Measurements from ENCODE around the gene CHRNB4. TPM values are rescaled to one million over a fixed set of nuclear protein-coding genes. Genes with fewer than 3 reads are reported as not detected.

The CHRNB4 gene
- total RNA-seq, 1 experiment from 2014 or later, result 1.3 TPM

DNA sequence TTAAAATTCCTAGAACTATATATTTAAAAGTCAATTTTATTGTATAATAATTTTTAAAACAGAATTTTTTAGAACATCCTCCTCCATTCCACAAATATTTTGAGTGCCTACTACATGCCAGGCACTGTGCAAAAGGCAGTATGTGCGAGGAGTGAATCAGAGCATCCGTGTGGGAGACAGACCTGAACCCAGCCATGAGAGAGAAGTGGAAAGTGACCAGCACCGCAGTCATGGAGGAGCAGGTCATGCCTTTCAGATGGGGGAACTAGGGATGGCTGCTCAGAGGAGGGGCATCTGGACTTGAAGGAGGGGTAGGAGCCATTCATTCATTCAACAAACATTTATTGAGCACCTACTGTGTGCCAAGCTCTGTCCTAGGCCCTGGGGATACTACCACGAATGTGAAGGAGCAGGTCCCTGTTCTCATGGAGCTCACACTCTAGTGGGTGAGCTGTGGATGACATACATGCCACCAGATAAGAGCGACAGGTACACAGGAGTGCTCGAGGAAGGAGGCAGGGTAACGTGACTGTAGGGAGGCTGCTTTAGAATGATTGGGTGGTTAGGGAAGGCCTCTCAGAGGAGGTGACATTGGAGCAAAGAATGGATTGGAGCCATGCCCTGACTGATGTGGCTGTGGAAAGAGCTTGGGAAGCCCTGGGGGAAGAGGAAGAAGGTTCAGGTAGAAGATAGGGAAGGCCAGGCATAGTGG, 17.1 kb downstream of the CHRNB4 start:
- ChIA-PET CTCF (no interaction called here), POLR2A (no interaction called here)
- Histone ChIP-seq H3K36me3 (ENCODE audit: control insufficient read depth, insufficient read depth, low read length) (no peaks in the 10 kb centered on the region), H3K9me3 (no peaks in the 10 kb centered on the region), H3K4me3 (ENCODE audit: low read depth, low read length) (no peak overlapping the region), H3K27me3 (replicated peaks; ENCODE audit: control insufficient read depth, insufficient read depth, low read length) (no peaks in the 10 kb centered on the region), H3K4me1 (no peaks in the 10 kb centered on the region)
- intact Hi-C loops (cut with micrococcal nuclease; ENCODE audit: unreplicated experiment), result no loop called here
- no peak for TF ChIP-seq CTCF (IDR thresholded peaks at IDR 0.05; ENCODE audit: insufficient read depth in 1 of 2, low read depth in 1 of 2, low read length in 1 of 2, severe bottlenecking in 1 of 2, unreplicated experiment in 1 of 2)
- Mint-ChIP-seq H3K9me3 (ENCODE audit: unreplicated experiment) (no peaks in the 10 kb centered on the region), H3K36me3 (ENCODE audit: insufficient read depth, unreplicated experiment) (no peaks in the 10 kb centered on the region), H3K4me3 (ENCODE audit: unreplicated experiment) (no peak overlapping the region), H3K27ac (ENCODE audit: unreplicated experiment) (no peak overlapping the region), H3K4me1 (ENCODE audit: low read depth, unreplicated experiment) (no peaks in the 10 kb centered on the region), H3K27me3 (ENCODE audit: insufficient read depth, unreplicated experiment) (peaks cover 15% of the 10 kb centered on the region)
- DNase-seq, result no peak
- no TSS peak for BruUV-seq (replicated peaks)

DNA sequence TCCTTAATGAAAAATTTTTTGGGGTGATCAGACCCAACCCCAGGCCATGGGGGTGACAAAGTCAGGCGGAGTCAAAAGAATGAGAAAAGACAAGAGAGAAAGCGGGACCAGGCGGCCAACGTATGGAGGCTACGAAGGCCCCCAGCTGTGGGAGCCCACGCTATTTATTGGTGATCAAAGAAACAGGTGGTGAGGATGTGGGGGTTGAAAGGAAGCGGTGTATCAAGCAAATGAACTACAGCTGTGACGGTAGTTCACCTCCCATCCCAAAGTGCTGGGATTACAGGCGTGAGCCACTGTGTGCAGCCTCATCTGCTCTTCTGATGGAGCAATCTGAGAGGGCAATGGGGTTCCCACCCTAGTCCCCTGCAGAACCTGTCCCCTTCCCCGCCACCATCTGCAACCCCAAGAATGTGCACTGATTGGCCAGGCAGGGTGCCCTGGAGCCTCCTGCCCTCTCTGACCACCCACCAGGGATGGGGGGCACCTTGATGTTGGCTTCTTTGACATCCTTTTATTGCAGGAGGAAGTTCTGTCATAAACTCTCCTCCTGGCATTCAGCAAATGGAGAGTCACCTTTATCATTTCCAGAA, 19.1 kb downstream of the CHRNB4 start:
- POLR2A ChIA-PET, result no interaction called here
- peaks cover 9% of the 10 kb centered on the region for H3K27me3 Mint-ChIP-seq (ENCODE audit: insufficient read depth, unreplicated experiment)

More for the DNA sequence above, 19.1 kb downstream of the CHRNB4 start:
- no TSS peak for BruUV-seq (replicated peaks)
- H3K4me1 ChIP-seq, result no peaks in the 10 kb centered on the region
- Mint-ChIP-seq H3K4me1 (ENCODE audit: low read depth, unreplicated experiment) (no peaks in the 10 kb centered on the region), H3K27ac (ENCODE audit: unreplicated experiment) (no peak overlapping the region), H3K36me3 (ENCODE audit: insufficient read depth, unreplicated experiment) (no peaks in the 10 kb centered on the region), H3K9me3 (ENCODE audit: unreplicated experiment) (no peaks in the 10 kb centered on the region), H3K4me3 (ENCODE audit: unreplicated experiment) (no peak overlapping the region)
- no peaks in the 10 kb centered on the region for H3K36me3 ChIP-seq (ENCODE audit: control insufficient read depth, insufficient read depth, low read length)
- H3K4me3 ChIP-seq (ENCODE audit: low read depth, low read length), result no peak overlapping the region
- H3K27me3 ChIP-seq (replicated peaks; ENCODE audit: control insufficient read depth, insufficient read depth, low read length), result no peaks in the 10 kb centered on the region
- CTCF ChIA-PET, result no interaction called here
- no peak for TF ChIP-seq CTCF (IDR thresholded peaks at IDR 0.05; ENCODE audit: insufficient read depth in 1 of 2, low read depth in 1 of 2, low read length in 1 of 2, severe bottlenecking in 1 of 2, unreplicated experiment in 1 of 2)
- DNase-seq, result no peak
- no peaks in the 10 kb centered on the region for H3K9me3 ChIP-seq
- intact Hi-C loops (cut with micrococcal nuclease; ENCODE audit: unreplicated experiment), result no loop called here
